GM19193 (cell line): Measurements from ENCODE around the gene TPD52L1.

Experiments used
- POLR2A ChIP-seq: IDR thresholded peaks from 4 replicates; pipeline ENCODE4 v1.6.1; 2011; ENCODE audit not compliant: insufficient read depth, insufficient read length; ENCODE audit errors: extremely low read depth

TPD52L1 gene

GRCh38 chr6:125190667-125191066 is 37.1 kb downstream of the TPD52L1 start:
- TF ChIP-seq POLR2A, result no peak

GRCh38 chr6:125191916-125192609 is 38.5 kb downstream of the TPD52L1 start:
- TF ChIP-seq POLR2A, result no peak

GRCh38 chr6:125192610-125192930 is 39.0 kb downstream of the TPD52L1 start:
- TF ChIP-seq POLR2A, result no peak

- no peak for TF ChIP-seq POLR2A
These were observed 39.6 kb downstream of the TPD52L1 start for GRCh38 chr6:125193208-125193607.

- TF ChIP-seq POLR2A, result no peak
These were observed 41.4 kb downstream of the TPD52L1 start for GRCh38 chr6:125194941-125195340.

GRCh38 chr6:125195526-125195925 is 42.0 kb downstream of the TPD52L1 start:
- TF ChIP-seq POLR2A, result no peak

GRCh38 chr6:125196613-125197012 is 43.0 kb downstream of the TPD52L1 start:
- no peak for TF ChIP-seq POLR2A

GRCh38 chr6:125197795-125198269 is 44.3 kb downstream of the TPD52L1 start:
- no peak for TF ChIP-seq POLR2A

- TF ChIP-seq POLR2A, result no peak
These were observed 44.9 kb downstream of the TPD52L1 start for GRCh38 chr6:125198398-125198937.

GRCh38 chr6:125200941-125201340 is 47.4 kb downstream of the TPD52L1 start:
- TF ChIP-seq POLR2A, result no peak

GRCh38 chr6:125201961-125202729 is 48.6 kb downstream of the TPD52L1 start:
- no peak for TF ChIP-seq POLR2A

GRCh38 chr6:125203395-125203794 is 49.8 kb downstream of the TPD52L1 start:
- TF ChIP-seq POLR2A, result no peak

GRCh38 chr6:125205931-125206330 is 52.4 kb downstream of the TPD52L1 start:
- no peak for TF ChIP-seq POLR2A

GRCh38 chr6:125206389-125206788 is 52.8 kb downstream of the TPD52L1 start:
- no peak for TF ChIP-seq POLR2A

- TF ChIP-seq POLR2A, result no peak
These were observed 54.4 kb downstream of the TPD52L1 start for GRCh38 chr6:125207956-125208355.
